Measurements from ENCODE around the gene PDE9A. TPM values are rescaled to one million over a fixed set of nuclear protein-coding genes. Genes with fewer than 3 reads are reported as not detected.

PDE9A gene
- total and polyA plus RNA-seq, 8 donors = 5.1 to 24.2 (median 21.9) TPM

DNA sequence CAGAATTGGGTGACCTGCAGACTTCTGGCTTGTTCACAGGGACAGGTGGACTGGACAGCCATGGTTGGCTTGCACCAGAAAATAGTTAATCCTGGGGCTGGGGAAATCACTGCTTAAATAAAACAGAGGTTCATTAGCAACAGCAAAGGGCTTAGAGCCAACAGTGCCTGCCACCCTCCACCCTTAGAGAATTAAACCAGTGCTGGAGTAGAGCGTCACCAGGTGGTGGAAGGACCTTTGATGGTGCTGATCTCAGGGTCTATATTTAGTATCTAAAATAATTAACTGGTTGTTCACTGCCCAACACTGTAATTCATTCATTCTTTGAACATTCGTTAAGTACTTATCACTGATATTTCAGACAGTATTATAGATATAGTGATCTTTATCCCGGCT, 34.7 kb upstream of the PDE9A start:
- H3K4me3 ChIP-seq = no peak overlapping the region
- intact Hi-C loops (cut with DNase I) = no loop called here

DNA sequence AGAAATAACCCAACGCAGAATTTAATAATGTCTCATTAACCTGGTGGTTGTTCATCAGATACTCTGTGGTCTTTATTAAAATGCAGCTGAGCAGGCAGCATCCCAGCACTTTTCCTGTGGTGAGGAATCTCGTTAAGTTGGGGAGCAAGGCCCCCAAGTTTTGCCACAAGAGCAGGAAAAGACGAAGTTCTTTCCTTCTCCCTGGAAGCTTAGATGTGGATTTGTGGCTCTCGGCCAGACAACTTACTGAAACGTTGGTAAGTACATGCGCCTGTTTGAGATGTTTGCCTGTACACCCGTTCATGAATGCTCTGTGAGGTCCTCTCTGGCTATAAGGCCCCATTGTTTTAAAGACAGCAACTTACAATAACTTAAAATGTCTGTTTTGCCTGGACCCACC, 34.3 kb upstream of the PDE9A start:
- TF ChIP-seq, protein P1, sequence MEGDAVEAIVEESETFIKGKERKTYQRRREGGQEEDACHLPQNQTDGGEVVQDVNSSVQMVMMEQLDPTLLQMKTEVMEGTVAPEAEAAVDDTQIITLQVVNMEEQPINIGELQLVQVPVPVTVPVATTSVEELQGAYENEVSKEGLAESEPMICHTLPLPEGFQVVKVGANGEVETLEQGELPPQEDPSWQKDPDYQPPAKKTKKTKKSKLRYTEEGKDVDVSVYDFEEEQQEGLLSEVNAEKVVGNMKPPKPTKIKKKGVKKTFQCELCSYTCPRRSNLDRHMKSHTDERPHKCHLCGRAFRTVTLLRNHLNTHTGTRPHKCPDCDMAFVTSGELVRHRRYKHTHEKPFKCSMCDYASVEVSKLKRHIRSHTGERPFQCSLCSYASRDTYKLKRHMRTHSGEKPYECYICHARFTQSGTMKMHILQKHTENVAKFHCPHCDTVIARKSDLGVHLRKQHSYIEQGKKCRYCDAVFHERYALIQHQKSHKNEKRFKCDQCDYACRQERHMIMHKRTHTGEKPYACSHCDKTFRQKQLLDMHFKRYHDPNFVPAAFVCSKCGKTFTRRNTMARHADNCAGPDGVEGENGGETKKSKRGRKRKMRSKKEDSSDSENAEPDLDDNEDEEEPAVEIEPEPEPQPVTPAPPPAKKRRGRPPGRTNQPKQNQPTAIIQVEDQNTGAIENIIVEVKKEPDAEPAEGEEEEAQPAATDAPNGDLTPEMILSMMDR (IDR thresholded peaks at IDR 0.05) = no peak
- intact Hi-C loops (cut with DNase I) = no loop called here
- no peaks in the 10 kb centered on the region for H3K9me3 ChIP-seq
- no peaks in the 10 kb centered on the region for H3K36me3 ChIP-seq
- peaks cover 0 to 7% of the 10 kb centered on the region in 2 donors for H3K4me1 ChIP-seq
- DNase-seq (no peak), ATAC-seq (no peak)
- no peak overlapping the region for H3K27ac ChIP-seq
- peaks cover 0 to 49% of the 10 kb centered on the region in 2 donors for H3K27me3 ChIP-seq
- no peak overlapping the region for H3K4me3 ChIP-seq

More for the DNA sequence above, 34.7 kb upstream of the PDE9A start:
- TF ChIP-seq, protein P1 (IDR thresholded peaks at IDR 0.05) = no peak
- DNase-seq (no peak), ATAC-seq (no peak)
- Histone ChIP-seq H3K27me3 (peaks cover 0 to 49% of the 10 kb centered on the region in 2 donors), H3K9me3 (no peaks in the 10 kb centered on the region), H3K4me1 (peaks cover 0 to 7% of the 10 kb centered on the region in 2 donors), H3K36me3 (no peaks in the 10 kb centered on the region), H3K27ac (no peak overlapping the region)

DNA sequence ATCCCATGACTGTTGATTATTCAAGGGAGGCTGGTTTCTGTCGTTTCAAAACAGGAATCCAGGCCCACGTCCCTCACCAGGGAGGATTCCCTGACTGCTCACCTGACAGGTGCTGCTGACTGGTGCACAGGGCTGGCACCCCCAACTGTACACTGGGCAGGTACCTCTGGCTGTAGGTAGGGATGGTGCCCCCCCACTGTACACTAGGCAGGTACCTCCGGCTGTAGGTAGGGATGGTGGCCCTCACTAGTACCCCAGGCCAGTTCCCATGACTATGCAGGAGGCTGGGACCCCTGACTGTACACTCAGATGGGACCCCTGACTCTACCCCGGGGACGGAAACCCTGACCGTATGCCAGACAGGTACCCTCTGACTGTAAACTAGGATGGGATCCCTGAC, 33.6 kb upstream of the PDE9A start:
- no peaks in the 10 kb centered on the region for H3K36me3 ChIP-seq
- H3K27ac ChIP-seq = no peak overlapping the region
- H3K4me1 ChIP-seq = peaks cover 0 to 7% of the 10 kb centered on the region in 2 donors
- ATAC-seq = no peak
- TF ChIP-seq, protein P1 (IDR thresholded peaks at IDR 0.05) = no peak
- no peak for DNase-seq
- intact Hi-C loops (cut with DNase I) = no loop called here
- peaks cover 0 to 50% of the 10 kb centered on the region in 2 donors for H3K27me3 ChIP-seq
- H3K4me3 ChIP-seq = no peak overlapping the region
- no peaks in the 10 kb centered on the region for H3K9me3 ChIP-seq

DNA sequence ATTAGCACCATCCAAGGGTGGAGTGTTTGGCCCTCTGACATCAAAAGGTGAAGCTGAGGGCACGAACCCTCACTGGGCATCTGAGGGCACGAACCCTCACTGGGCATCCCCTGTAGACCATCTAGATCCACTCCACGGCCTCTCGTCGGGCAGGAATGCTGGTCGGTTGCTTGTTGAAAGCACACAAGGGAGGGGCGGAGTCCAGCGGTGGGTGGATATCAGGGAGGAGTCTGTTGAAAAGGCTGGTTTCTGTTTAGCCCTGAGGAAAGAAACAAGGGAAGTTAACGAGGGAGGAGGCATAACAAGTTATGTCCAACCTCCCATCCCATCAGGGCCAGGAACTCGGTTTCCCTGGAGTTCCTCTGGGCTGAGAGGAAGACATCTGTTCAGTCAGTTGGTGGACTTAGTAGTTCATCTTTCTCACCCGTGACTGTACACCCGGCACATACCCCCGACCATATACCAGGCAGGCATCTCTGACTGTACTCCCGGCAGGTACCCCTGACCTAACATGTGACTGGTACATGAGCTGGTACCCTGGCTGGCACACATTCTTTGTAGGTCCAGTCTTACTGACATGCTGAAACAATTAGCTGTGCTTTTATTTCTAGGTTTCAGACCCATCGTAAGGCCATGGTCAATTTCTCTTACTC, 32.1 kb upstream of the PDE9A start:
- Histone ChIP-seq H3K36me3 (no peaks in the 10 kb centered on the region), H3K27me3 (peaks cover 0 to 53% of the 10 kb centered on the region in 2 donors), H3K9me3 (no peaks in the 10 kb centered on the region), H3K27ac (no peak overlapping the region), H3K4me1 (peaks cover 0 to 5% of the 10 kb centered on the region in 2 donors), H3K4me3 (no peak overlapping the region)
- DNase-seq (peak in 1 of 4 donors; percentile 41), ATAC-seq (peak; percentile 74)
- intact Hi-C loops (cut with DNase I) = no loop called here
- TF ChIP-seq, protein P1 (IDR thresholded peaks at IDR 0.05) = no peak

DNA sequence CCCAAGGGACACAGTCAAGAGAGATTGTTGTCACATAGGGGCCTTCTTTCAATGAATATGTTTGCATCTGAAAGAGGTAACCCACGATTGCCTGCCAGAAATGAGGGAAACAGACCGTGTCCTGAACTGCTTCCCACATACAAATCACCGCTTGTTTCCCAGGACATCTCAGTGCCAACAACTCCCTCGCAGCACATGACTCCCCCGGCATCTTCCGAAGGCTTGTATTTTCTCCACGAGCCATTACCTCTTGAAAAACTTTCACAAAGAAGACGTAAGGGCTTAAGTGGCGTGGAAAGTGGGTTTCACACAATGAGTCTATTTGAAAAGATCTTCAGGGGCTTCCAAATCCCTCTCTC, 31.6 kb upstream of the PDE9A start:
- TF ChIP-seq, protein P1 (IDR thresholded peaks at IDR 0.05) = no peak
- intact Hi-C loops (cut with DNase I) = no loop called here
- no peak for DNase-seq
- Histone ChIP-seq H3K27me3 (peaks cover 0 to 48% of the 10 kb centered on the region in 2 donors), H3K36me3 (no peaks in the 10 kb centered on the region), H3K27ac (no peak overlapping the region), H3K4me3 (no peak overlapping the region), H3K9me3 (no peaks in the 10 kb centered on the region), H3K4me1 (peaks cover 0 to under 1% of the 10 kb centered on the region in 2 donors)
- ATAC-seq = no peak

Measured in left lung (tissue), 10 donors.